HepG2 (cell line): ENCODE measurements around the gene ESR2. TPM values are rescaled to one million over a fixed set of nuclear protein-coding genes. Genes with fewer than 3 reads are reported as not detected.

ENCODE experiments used
- ATAC-seq: fragments of 200-7000 bp; cut with Tn5 transposase; 3 replicates; pipeline ENCODE4 v1.9.1; 2020; ENCODE audit warnings: mild to moderate bottlenecking, moderate library complexity
- BruUV-seq: library from RNA; stranded (reverse); fragments of 400-500 nt; replicated peaks from 2 replicates; lab custom pipeline; 2021; lab: Mats Ljungman, UMichigan
- CTCF ChIA-PET: fragments of 300-600 bp; formaldehyde crosslinking; extraction: SDS; loops from one replicate; lab custom pipeline; 2021; ENCODE audit warnings: low total read pairs, inconsistent platforms, low intra/inter-chr PET ratio; lab: Yijun Ruan, JAX
- POLR2A ChIA-PET: fragments of 350-600 bp; sonication (Branson Sonifier 250); formaldehyde crosslinking; loops from one replicate; lab custom pipeline; 2020; ENCODE audit warnings: antibody characterized with exemption, inconsistent platforms; lab: Yijun Ruan, JAX
- DNase-seq: peaks from one replicate; pipeline ENCODE4 v3.0.0-alpha.2; 2015; ENCODE audit warnings: low spot score
- FAIRE-seq: peaks from 3 replicates; lab custom pipeline; 2011; peaks lifted over from hg19 to GRCh38; lab: Jason Lieb, UNC
- H2AFZ ChIP-seq: one replicate; pipeline ENCODE4 v1.6.1; 2011; ENCODE audit warnings: low read length, inconsistent platforms
- H3K27ac ChIP-seq: fragments of 300-600 bp; 3 replicates; pipeline ENCODE4 v1.8.0; 2011; ENCODE audit warnings: mixed run types, mild to moderate bottlenecking, mixed read lengths, low read length, inconsistent platforms; ENCODE audit not compliant: insufficient read depth; ENCODE audit errors: extremely low read length
- H3K27me3 ChIP-seq, 2 experiments: fragments of 200-600 bp in 1 of 2; 2 replicates in 1 of 2; 3 replicates in 1 of 2; pipeline versions ENCODE4 v1.6.0 to v1.8.0; 2011; ENCODE audit warnings: low read length in 2 of 2, mild to moderate bottlenecking in 2 of 2, moderate library complexity in 2 of 2, inconsistent platforms in 1 of 2; ENCODE audit not compliant: insufficient read depth in 2 of 2, control insufficient read depth in 1 of 2
- H3K36me3 ChIP-seq, 2 experiments: fragments of 200-600 bp in 1 of 2; replicated peaks in 1 of 2; 2 replicates in 1 of 2; 3 replicates in 1 of 2; pipeline versions ENCODE4 v1.5.1 to v1.8.0; 2011; ENCODE audit warnings: low read length in 2 of 2, inconsistent platforms in 1 of 2; ENCODE audit not compliant: insufficient read depth in 2 of 2, control insufficient read depth in 1 of 2
- H3K4me1 ChIP-seq: 2 replicates; pipeline ENCODE4 v1.5.1; 2012; ENCODE audit warnings: low read length, inconsistent platforms; ENCODE audit not compliant: insufficient read depth
- H3K4me2 ChIP-seq: 2 replicates; pipeline ENCODE4 v1.6.0; 2011; ENCODE audit warnings: low read depth, low read length, inconsistent platforms
- H3K4me3 ChIP-seq, 3 experiments: fragments of 200-600 bp in 1 of 3; sonication (generic), shearing (Covaris generic) in 1 of 3; replicated peaks in 1 of 3; 2 replicates each; pipeline ENCODE4 v1.5.1; 2011 to 2016; ENCODE audit warnings: low read length in 3 of 3, inconsistent platforms in 2 of 3, low read depth in 2 of 3, mild to moderate bottlenecking in 2 of 3, control low read depth in 1 of 3, mixed read lengths in 1 of 3; ENCODE audit not compliant: insufficient read depth in 1 of 3
- H3K79me2 ChIP-seq: one replicate; pipeline ENCODE4 v1.6.1; 2011; ENCODE audit warnings: low read length, inconsistent platforms; ENCODE audit not compliant: insufficient read depth
- H3K9ac ChIP-seq: 2 replicates; pipeline ENCODE4 v1.6.0; 2011; ENCODE audit warnings: mild to moderate bottlenecking, low read depth, low read length, inconsistent platforms; ENCODE audit not compliant: insufficient read depth
- H3K9me3 ChIP-seq: 2 replicates; pipeline ENCODE4 v1.5.1; 2012; ENCODE audit warnings: mild to moderate bottlenecking, low read length
- H4K20me1 ChIP-seq: 2 replicates; pipeline ENCODE4 v1.6.0; 2011; ENCODE audit warnings: inconsistent platforms, mild to moderate bottlenecking, low read length, moderate library complexity; ENCODE audit not compliant: insufficient read depth
- KLF9 ChIP-seq: IDR thresholded peaks from 2 replicates; pipeline ENCODE4 v1.6.1; 2016; ENCODE audit warnings: low read depth
- PITX1 ChIP-seq: sonication (generic); formaldehyde crosslinking; IDR thresholded peaks from 2 replicates; pipeline ENCODE4 v1.5.1; 2020; ENCODE audit warnings: mild to moderate bottlenecking, missing genetic modification reagents
- RXRA ChIP-seq: sonication (generic); formaldehyde crosslinking; IDR thresholded peaks from 2 replicates; pipeline ENCODE4 v1.5.1; 2020; ENCODE audit warnings: missing genetic modification reagents
- SKI ChIP-seq: fragments of 450-650 bp; IDR thresholded peaks from one replicate; pipeline ENCODE4 v1.6.1; 2018; ENCODE audit warnings: mild to moderate bottlenecking; ENCODE audit not compliant: partially characterized antibody
- WIZ ChIP-seq: sonication (generic); formaldehyde crosslinking; IDR thresholded peaks from 2 replicates; pipeline ENCODE4 v1.5.1; 2020; ENCODE audit warnings: mild to moderate bottlenecking, missing genetic modification reagents
- WGBS: methylation state at CpG from one replicate; pipeline ENCODE4 v1.1.6; 2017; ENCODE audit warnings: low lambda C conversion rate; 5-methylcytosine and 5-hydroxymethylcytosine counted together
- in situ Hi-C: cut with HindIII; loops from 2 replicates; pipeline ENCODE4 v1.10.0; 2017; ENCODE audit warnings: low pct_unique_long_range_greater_than_20kb; ENCODE audit not compliant: extremely low pct_ligation_motif_present
- intact Hi-C: fragments of 100-400 bp; cut with micrococcal nuclease; formaldehyde crosslinking; loops from one replicate; pipeline ENCODE4 v1.10.0; 2022; ENCODE audit not compliant: unreplicated experiment
- polyA plus RNA-seq, 8 experiments: library from polyadenylated mRNA; depleted of rRNA in 3 of 8; stranded (reverse) in 7 of 8; unstranded in 1 of 8; fragments of >200 nt; fragmentation: Illumina TruSeq in 4 of 8; extraction: Trizol in 4 of 8; gene quantifications; 2 replicates each; pipeline versions ENCODE4 v1.2.1 to v1.2.3, GENCODE V29; 2011 to 2016; ENCODE audit warnings: low read depth in 4 of 8, missing spikeins in 1 of 8, mixed read lengths in 1 of 8; ENCODE audit not compliant: insufficient read depth in 1 of 8
- total RNA-seq, 5 experiments: library from RNA; depleted of rRNA; stranded (reverse); fragments of >200 nt; fragmentation: Illumina TruSeq; extraction: Trizol; gene quantifications; 2 replicates each; pipeline ENCODE4 v1.2.3, GENCODE V29; 2016; ENCODE audit warnings: low read depth in 1 of 5
- TF ChIP-seq, protein P1 (sequence below): sonication (generic); formaldehyde crosslinking; IDR thresholded peaks from 2 replicates; pipeline ENCODE4 v1.5.1; 2020; ENCODE audit warnings: mild to moderate bottlenecking, missing genetic modification reagents, borderline replicate concordance
- TF ChIP-seq, protein P2 (sequence below): sonication (generic); formaldehyde crosslinking; IDR thresholded peaks from 2 replicates; pipeline ENCODE4 v1.4.0; 2020; ENCODE audit warnings: missing genetic modification reagents
- TF ChIP-seq, protein P3 (sequence below): IDR thresholded peaks from 2 replicates; pipeline ENCODE4 v1.6.1; 2016; ENCODE audit warnings: low read depth, missing genetic modification reagents, missing compliant biosample characterization

ESR2 gene
- total and polyA plus RNA-seq, 2 of the 13 experiments (the other 11 are each of a cell fraction or from before 2014, with no cell fraction given) = 0.01 to 0.04 TPM

DNA sequence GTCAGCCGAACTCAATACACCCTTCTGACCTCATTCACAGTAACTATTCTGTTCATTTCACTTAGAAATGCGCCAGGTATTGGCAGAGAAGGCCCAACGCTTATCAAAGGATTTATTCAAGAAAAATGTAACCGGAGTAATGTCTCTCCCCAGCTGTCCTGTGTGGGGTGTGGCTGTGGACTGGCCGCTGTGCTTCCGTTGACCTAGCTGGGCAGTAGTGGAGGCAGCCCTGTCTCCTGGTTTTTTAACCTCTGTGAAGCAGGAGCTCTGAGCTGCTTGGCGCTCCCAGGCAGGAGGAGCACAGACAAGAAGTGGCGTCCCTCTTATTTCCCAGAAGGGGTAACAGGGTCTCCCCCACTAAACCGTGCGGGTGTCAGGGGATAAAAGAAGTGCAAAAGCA is 85.2 kb downstream of the ESR2 start (continued):
- TF ChIP-seq, protein P1, sequence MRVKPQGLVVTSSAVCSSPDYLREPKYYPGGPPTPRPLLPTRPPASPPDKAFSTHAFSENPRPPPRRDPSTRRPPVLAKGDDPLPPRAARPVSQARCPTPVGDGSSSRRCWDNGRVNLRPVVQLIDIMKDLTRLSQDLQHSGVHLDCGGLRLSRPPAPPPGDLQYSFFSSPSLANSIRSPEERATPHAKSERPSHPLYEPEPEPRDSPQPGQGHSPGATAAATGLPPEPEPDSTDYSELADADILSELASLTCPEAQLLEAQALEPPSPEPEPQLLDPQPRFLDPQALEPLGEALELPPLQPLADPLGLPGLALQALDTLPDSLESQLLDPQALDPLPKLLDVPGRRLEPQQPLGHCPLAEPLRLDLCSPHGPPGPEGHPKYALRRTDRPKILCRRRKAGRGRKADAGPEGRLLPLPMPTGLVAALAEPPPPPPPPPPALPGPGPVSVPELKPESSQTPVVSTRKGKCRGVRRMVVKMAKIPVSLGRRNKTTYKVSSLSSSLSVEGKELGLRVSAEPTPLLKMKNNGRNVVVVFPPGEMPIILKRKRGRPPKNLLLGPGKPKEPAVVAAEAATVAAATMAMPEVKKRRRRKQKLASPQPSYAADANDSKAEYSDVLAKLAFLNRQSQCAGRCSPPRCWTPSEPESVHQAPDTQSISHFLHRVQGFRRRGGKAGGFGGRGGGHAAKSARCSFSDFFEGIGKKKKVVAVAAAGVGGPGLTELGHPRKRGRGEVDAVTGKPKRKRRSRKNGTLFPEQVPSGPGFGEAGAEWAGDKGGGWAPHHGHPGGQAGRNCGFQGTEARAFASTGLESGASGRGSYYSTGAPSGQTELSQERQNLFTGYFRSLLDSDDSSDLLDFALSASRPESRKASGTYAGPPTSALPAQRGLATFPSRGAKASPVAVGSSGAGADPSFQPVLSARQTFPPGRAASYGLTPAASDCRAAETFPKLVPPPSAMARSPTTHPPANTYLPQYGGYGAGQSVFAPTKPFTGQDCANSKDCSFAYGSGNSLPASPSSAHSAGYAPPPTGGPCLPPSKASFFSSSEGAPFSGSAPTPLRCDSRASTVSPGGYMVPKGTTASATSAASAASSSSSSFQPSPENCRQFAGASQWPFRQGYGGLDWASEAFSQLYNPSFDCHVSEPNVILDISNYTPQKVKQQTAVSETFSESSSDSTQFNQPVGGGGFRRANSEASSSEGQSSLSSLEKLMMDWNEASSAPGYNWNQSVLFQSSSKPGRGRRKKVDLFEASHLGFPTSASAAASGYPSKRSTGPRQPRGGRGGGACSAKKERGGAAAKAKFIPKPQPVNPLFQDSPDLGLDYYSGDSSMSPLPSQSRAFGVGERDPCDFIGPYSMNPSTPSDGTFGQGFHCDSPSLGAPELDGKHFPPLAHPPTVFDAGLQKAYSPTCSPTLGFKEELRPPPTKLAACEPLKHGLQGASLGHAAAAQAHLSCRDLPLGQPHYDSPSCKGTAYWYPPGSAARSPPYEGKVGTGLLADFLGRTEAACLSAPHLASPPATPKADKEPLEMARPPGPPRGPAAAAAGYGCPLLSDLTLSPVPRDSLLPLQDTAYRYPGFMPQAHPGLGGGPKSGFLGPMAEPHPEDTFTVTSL (CRISPR knock-in tag) = no peak
- TF ChIP-seq KLF9 (no peak), RXRA (no peak), SKI (no peak)

DNA sequence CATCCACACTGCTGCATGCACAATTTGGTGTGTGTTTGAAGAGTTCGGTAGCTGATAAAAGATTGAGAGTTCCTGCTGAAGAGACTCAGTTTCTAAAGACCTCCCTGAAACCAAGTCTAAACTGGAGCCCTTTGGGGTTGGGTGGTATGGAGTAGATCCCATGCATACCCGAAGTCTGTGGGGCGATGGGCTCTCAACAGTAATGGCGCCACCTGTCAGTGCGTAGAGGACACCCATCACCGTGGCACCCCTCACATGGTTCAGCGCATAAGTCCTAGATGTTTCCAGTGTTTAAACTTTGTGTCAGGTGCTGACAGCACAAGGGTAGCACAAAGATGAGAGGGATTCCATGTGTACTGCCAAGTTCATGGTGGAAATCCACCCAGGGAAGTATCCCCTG is 85.9 kb downstream of the ESR2 start:
- H3K36me3 ChIP-seq = 0 out of 5 replicates have a peak, but pooled peaks cover 0 to 3% of the 10 kb centered on the region in 2 experiments
- H3K27ac ChIP-seq = no peak overlapping the region
- no peak overlapping the region for H2AFZ ChIP-seq
- ChIA-PET CTCF (no interaction called here), POLR2A (no interaction called here)
- H3K4me3 ChIP-seq = no peak overlapping the region
- BruUV-seq = no TSS peak
- no peak overlapping the region for H3K9ac ChIP-seq
- in situ Hi-C loops (no loop called here), intact Hi-C loops (no loop called here)
- H3K9me3 ChIP-seq = no peaks in the 10 kb centered on the region
- no peak for DNase-seq
- TF ChIP-seq PITX1 = no peak
- no peak for TF ChIP-seq WIZ (CRISPR knock-in tag)
- TF ChIP-seq, protein P2, sequence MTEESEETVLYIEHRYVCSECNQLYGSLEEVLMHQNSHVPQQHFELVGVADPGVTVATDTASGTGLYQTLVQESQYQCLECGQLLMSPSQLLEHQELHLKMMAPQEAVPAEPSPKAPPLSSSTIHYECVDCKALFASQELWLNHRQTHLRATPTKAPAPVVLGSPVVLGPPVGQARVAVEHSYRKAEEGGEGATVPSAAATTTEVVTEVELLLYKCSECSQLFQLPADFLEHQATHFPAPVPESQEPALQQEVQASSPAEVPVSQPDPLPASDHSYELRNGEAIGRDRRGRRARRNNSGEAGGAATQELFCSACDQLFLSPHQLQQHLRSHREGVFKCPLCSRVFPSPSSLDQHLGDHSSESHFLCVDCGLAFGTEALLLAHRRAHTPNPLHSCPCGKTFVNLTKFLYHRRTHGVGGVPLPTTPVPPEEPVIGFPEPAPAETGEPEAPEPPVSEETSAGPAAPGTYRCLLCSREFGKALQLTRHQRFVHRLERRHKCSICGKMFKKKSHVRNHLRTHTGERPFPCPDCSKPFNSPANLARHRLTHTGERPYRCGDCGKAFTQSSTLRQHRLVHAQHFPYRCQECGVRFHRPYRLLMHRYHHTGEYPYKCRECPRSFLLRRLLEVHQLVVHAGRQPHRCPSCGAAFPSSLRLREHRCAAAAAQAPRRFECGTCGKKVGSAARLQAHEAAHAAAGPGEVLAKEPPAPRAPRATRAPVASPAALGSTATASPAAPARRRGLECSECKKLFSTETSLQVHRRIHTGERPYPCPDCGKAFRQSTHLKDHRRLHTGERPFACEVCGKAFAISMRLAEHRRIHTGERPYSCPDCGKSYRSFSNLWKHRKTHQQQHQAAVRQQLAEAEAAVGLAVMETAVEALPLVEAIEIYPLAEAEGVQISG = no peak
- TF ChIP-seq, protein P3, sequence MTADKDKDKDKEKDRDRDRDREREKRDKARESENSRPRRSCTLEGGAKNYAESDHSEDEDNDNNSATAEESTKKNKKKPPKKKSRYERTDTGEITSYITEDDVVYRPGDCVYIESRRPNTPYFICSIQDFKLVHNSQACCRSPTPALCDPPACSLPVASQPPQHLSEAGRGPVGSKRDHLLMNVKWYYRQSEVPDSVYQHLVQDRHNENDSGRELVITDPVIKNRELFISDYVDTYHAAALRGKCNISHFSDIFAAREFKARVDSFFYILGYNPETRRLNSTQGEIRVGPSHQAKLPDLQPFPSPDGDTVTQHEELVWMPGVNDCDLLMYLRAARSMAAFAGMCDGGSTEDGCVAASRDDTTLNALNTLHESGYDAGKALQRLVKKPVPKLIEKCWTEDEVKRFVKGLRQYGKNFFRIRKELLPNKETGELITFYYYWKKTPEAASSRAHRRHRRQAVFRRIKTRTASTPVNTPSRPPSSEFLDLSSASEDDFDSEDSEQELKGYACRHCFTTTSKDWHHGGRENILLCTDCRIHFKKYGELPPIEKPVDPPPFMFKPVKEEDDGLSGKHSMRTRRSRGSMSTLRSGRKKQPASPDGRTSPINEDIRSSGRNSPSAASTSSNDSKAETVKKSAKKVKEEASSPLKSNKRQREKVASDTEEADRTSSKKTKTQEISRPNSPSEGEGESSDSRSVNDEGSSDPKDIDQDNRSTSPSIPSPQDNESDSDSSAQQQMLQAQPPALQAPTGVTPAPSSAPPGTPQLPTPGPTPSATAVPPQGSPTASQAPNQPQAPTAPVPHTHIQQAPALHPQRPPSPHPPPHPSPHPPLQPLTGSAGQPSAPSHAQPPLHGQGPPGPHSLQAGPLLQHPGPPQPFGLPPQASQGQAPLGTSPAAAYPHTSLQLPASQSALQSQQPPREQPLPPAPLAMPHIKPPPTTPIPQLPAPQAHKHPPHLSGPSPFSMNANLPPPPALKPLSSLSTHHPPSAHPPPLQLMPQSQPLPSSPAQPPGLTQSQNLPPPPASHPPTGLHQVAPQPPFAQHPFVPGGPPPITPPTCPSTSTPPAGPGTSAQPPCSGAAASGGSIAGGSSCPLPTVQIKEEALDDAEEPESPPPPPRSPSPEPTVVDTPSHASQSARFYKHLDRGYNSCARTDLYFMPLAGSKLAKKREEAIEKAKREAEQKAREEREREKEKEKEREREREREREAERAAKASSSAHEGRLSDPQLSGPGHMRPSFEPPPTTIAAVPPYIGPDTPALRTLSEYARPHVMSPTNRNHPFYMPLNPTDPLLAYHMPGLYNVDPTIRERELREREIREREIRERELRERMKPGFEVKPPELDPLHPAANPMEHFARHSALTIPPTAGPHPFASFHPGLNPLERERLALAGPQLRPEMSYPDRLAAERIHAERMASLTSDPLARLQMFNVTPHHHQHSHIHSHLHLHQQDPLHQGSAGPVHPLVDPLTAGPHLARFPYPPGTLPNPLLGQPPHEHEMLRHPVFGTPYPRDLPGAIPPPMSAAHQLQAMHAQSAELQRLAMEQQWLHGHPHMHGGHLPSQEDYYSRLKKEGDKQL (CRISPR knock-in tag) = no peak
- H3K79me2 ChIP-seq = no peaks in the 10 kb centered on the region
- WGBS = 96% methylated on average over 7 of the region's 7 CpGs
- no peaks in the 10 kb centered on the region for H3K4me1 ChIP-seq
- FAIRE-seq = no peak
- no peaks in the 10 kb centered on the region for H3K27me3 ChIP-seq
- ATAC-seq = no peak
- no peak overlapping the region for H3K4me2 ChIP-seq
- H4K20me1 ChIP-seq = no peaks in the 10 kb centered on the region
